Measurements from ENCODE around the gene ARL6IP1. TPM values are rescaled to one million over a fixed set of nuclear protein-coding genes. Genes with fewer than 3 reads are reported as not detected.

The ARL6IP1 gene
- total and polyA plus RNA-seq, 2 of the 13 experiments (the other 11 are each of a cell fraction or from before 2014, with no cell fraction given): 263 to 373 TPM

GRCh38 chr16:18800775-18801144, 589 bp downstream of the ARL6IP1 start (continued):
- no peak for TF ChIP-seq GTF3A (CRISPR knock-in tag; conservative IDR thresholded peaks at IDR 0.05)
- TF ChIP-seq ZNF20 (CRISPR knock-in tag; IDR thresholded peaks at IDR 0.05): 0 out of 2 replicates have a peak, but pooled peaks have one; percentile 17
- no peak for TF ChIP-seq CHD4 (IDR thresholded peaks at IDR 0.05; ENCODE audit: borderline replicate concordance, low read length)
- no peak for TF ChIP-seq PBX3 (CRISPR knock-in tag; IDR thresholded peaks at IDR 0.05; ENCODE audit: borderline replicate concordance)
- no peak for TF ChIP-seq SP140L (CRISPR knock-in tag; IDR thresholded peaks at IDR 0.05; ENCODE audit: borderline replicate concordance)
- no peak for TF ChIP-seq ZNF34 (CRISPR knock-in tag; IDR thresholded peaks at IDR 0.05; ENCODE audit: borderline replicate concordance)
- TF ChIP-seq ZSCAN25 (CRISPR knock-in tag; IDR thresholded peaks at IDR 0.05): no peak
- TF ChIP-seq ATF1 (CRISPR knock-in tag; IDR thresholded peaks at IDR 0.05): no peak
- no peak for TF ChIP-seq CSRNP1 (CRISPR knock-in tag; IDR thresholded peaks at IDR 0.05)
- no peak for TF ChIP-seq FOSL1 (CRISPR knock-in tag; IDR thresholded peaks at IDR 0.05; ENCODE audit: borderline replicate concordance)
- TF ChIP-seq ZNF580 (CRISPR knock-in tag; IDR thresholded peaks at IDR 0.05; ENCODE audit: borderline replicate concordance, low read depth): no peak
- no peak for TF ChIP-seq ZNF331 (CRISPR knock-in tag; IDR thresholded peaks at IDR 0.05)
- TF ChIP-seq ZNF850 (CRISPR knock-in tag; conservative IDR thresholded peaks at IDR 0.05): no peak
- TF ChIP-seq GLI4 (CRISPR knock-in tag; IDR thresholded peaks at IDR 0.05; ENCODE audit: borderline replicate concordance): no peak
- no peak for TF ChIP-seq HDAC1 (CRISPR knock-in tag; IDR thresholded peaks at IDR 0.05)
- TF ChIP-seq AKNA (CRISPR knock-in tag; IDR thresholded peaks at IDR 0.05; ENCODE audit: borderline replicate concordance): 0 out of 2 replicates have a peak, but pooled peaks have one; percentile 38
- TF ChIP-seq ARID5B (CRISPR knock-in tag; IDR thresholded peaks at IDR 0.05): no peak
- TF ChIP-seq ZBTB20 (CRISPR knock-in tag; IDR thresholded peaks at IDR 0.05; ENCODE audit: borderline replicate concordance, low read depth): no peak
